Left ventricle myocardium inferior (tissue), 1 donor: ENCODE data around the gene ADAT3. TPM values are rescaled to one million over a fixed set of nuclear protein-coding genes. Genes with fewer than 3 reads are reported as not detected.

Experiments used
- DNase-seq: peaks from one replicate; pipeline ENCODE4 v3.0.0-alpha.2; 2020
- H3K27ac ChIP-seq: fragments of 200-600 bp; replicated peaks from 2 replicates; pipeline ENCODE4 v1.8.0; 2021
- H3K27me3 ChIP-seq: fragments of 200-600 bp; 2 replicates; pipeline ENCODE4 v1.8.0; 2021; ENCODE audit warnings: low read depth
- H3K36me3 ChIP-seq: fragments of 200-600 bp; 2 replicates; pipeline ENCODE4 v1.8.0; 2021
- H3K4me1 ChIP-seq: fragments of 200-600 bp; 2 replicates; pipeline ENCODE4 v1.8.0; 2021
- H3K4me3 ChIP-seq: fragments of 200-600 bp; 2 replicates; pipeline ENCODE4 v1.8.0; 2021; ENCODE audit warnings: mild to moderate bottlenecking, moderate library complexity
- H3K9me3 ChIP-seq: fragments of 200-600 bp; replicated peaks from 2 replicates; pipeline ENCODE4 v1.8.0; 2021
- intact Hi-C: fragments of 100-400 bp; cut with micrococcal nuclease; formaldehyde crosslinking; loops from one replicate; pipeline ENCODE4 v1.11.0; 2022
- total RNA-seq: library from RNA; stranded (reverse); fragmentation: NEBNext Ultra II Directional; extraction: Animal tissue kit (Norgen Biotek cat#: 25700); gene quantifications from one replicate; pipeline ENCODE4 v1.2.1, GENCODE V29; 2021
- TF ChIP-seq, protein P1 (sequence below): fragments of 200-600 bp; IDR thresholded peaks from 2 replicates; pipeline ENCODE4 v1.8.0; 2021; ENCODE audit warnings: antibody characterized with exemption, mild to moderate bottlenecking, borderline replicate concordance
- donor health status: DM: no; HTN: yes; CAD: no; lungs with severe emphysema.

ADAT3 gene
- total RNA-seq, 1 donor from 2014 or later: 1.8 TPM

GRCh38 chr19:1913781-1914577, 8.8 kb downstream of the ADAT3 start:
- no peaks in the 10 kb centered on the region for H3K27me3 ChIP-seq
- H3K4me1 ChIP-seq: peaks cover 7% of the 10 kb centered on the region
- TF ChIP-seq, protein P1, sequence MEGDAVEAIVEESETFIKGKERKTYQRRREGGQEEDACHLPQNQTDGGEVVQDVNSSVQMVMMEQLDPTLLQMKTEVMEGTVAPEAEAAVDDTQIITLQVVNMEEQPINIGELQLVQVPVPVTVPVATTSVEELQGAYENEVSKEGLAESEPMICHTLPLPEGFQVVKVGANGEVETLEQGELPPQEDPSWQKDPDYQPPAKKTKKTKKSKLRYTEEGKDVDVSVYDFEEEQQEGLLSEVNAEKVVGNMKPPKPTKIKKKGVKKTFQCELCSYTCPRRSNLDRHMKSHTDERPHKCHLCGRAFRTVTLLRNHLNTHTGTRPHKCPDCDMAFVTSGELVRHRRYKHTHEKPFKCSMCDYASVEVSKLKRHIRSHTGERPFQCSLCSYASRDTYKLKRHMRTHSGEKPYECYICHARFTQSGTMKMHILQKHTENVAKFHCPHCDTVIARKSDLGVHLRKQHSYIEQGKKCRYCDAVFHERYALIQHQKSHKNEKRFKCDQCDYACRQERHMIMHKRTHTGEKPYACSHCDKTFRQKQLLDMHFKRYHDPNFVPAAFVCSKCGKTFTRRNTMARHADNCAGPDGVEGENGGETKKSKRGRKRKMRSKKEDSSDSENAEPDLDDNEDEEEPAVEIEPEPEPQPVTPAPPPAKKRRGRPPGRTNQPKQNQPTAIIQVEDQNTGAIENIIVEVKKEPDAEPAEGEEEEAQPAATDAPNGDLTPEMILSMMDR: no peak
- H3K4me3 ChIP-seq: no peak overlapping the region
- no peaks in the 10 kb centered on the region for H3K9me3 ChIP-seq
- H3K36me3 ChIP-seq: peaks cover 41% of the 10 kb centered on the region
- intact Hi-C loops: no loop called here
- no peak overlapping the region for H3K27ac ChIP-seq
- no peak for DNase-seq

- intact Hi-C loops: no loop called here
- no peak overlapping the region for H3K27ac ChIP-seq
- H3K4me3 ChIP-seq: no peak overlapping the region
- no peaks in the 10 kb centered on the region for H3K27me3 ChIP-seq
- peaks cover 50% of the 10 kb centered on the region for H3K36me3 ChIP-seq
- TF ChIP-seq, protein P1: no peak
- no peak for DNase-seq
- no peaks in the 10 kb centered on the region for H3K9me3 ChIP-seq
- no peaks in the 10 kb centered on the region for H3K4me1 ChIP-seq
These were observed 9.7 kb downstream of the ADAT3 start for GRCh38 chr19:1914826-1915341.

DNA sequence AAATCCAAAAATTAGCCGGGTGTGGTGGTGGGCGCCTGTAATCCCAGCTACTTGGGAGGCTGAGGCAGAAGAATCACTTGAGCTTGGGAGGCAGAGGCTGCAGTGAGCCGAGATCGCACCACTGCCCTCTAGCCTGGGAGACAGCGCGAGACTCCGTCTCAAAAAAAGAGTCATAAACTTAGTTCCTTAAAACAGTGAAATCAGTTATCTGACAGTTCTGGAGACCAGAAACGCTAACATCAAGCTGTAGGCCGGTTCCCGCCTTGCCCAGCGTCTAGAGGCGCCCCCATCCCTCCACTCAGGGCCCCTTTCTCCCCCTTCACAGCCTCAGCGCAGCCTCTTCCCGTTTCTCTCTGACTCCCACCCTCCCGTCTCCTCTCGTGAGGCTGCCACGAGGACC, 11.9 kb downstream of the ADAT3 start:
- intact Hi-C loops: no loop called here
- H3K36me3 ChIP-seq: peaks cover 66% of the 10 kb centered on the region
- TF ChIP-seq, protein P1: no peak
- H3K9me3 ChIP-seq: no peaks in the 10 kb centered on the region
- H3K4me1 ChIP-seq: no peaks in the 10 kb centered on the region
- no peaks in the 10 kb centered on the region for H3K27me3 ChIP-seq
- no peak overlapping the region for H3K4me3 ChIP-seq
- H3K27ac ChIP-seq: no peak overlapping the region
- no peak for DNase-seq

DNA sequence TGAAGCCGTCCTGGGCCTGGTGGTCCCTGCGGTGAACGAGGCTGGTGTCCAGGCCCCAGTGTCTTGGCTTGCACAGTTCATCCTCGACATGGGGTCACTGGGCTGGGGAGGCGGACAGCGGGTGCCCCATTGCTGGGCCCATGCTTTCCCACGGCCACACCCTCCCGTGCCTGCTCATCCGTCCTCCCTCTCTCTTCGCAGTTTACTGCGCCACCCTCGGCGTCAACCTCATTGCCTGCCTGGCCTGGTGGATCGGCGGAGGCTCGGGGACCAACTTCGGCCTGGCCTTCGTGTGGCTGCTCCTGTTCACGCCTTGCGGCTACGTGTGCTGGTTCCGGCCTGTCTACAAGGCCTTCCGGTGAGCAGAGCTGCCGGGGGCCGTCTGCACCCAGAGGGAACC, 12.7 kb downstream of the ADAT3 start:
- Histone ChIP-seq H3K36me3 (peaks cover 66% of the 10 kb centered on the region), H3K27me3 (no peaks in the 10 kb centered on the region), H3K4me3 (no peak overlapping the region), H3K9me3 (no peaks in the 10 kb centered on the region), H3K27ac (no peak overlapping the region), H3K4me1 (no peaks in the 10 kb centered on the region)
- DNase-seq: no peak
- TF ChIP-seq, protein P1: no peak
- intact Hi-C loops: no loop called here

GRCh38 chr19:1918975-1919374, 13.8 kb downstream of the ADAT3 start:
- intact Hi-C loops: no loop called here
- no peak overlapping the region for H3K27ac ChIP-seq
- H3K4me1 ChIP-seq: no peaks in the 10 kb centered on the region
- no peaks in the 10 kb centered on the region for H3K9me3 ChIP-seq
- H3K4me3 ChIP-seq: no peak overlapping the region
- no peaks in the 10 kb centered on the region for H3K27me3 ChIP-seq
- peaks cover 61% of the 10 kb centered on the region for H3K36me3 ChIP-seq
- no peak for DNase-seq
- TF ChIP-seq, protein P1: no peak
